ENCODE results near the gene JPH4.

DNA sequence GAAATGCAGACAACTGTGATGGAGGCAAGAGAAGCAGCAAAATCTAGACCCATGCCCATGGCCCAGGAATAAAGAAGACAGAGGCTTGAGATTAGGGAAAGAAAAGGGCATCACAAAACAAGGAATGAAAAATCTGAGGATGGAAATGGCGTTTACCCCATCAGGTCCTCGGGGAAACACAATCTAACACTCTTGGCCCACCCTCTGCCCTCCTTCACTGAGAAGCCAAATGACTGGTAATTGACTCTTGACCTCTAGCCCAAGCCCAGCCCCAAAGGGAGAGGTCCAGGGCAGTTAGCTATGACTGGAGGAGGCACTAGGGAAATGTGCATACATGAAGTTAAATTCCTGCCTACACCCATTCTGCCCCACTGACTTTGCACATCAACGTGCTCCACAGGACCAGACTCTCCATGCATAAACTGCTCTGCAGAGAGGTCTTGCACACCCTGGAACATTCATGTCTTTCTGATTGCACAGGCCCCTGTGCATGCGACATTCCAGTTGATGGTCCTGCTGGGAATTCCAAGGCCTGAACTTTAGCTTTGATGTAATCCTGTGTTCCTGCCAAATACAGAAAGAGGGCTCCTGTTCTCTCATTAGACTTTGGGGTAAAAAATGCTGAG lies 32.7 kb downstream of the JPH4 start:
- no peak for TF ChIP-seq EZH2 (IDR thresholded peaks at IDR 0.05; ENCODE audit: borderline replicate concordance, low read depth, low read length, severe bottlenecking)
- TF ChIP-seq, protein P1, sequence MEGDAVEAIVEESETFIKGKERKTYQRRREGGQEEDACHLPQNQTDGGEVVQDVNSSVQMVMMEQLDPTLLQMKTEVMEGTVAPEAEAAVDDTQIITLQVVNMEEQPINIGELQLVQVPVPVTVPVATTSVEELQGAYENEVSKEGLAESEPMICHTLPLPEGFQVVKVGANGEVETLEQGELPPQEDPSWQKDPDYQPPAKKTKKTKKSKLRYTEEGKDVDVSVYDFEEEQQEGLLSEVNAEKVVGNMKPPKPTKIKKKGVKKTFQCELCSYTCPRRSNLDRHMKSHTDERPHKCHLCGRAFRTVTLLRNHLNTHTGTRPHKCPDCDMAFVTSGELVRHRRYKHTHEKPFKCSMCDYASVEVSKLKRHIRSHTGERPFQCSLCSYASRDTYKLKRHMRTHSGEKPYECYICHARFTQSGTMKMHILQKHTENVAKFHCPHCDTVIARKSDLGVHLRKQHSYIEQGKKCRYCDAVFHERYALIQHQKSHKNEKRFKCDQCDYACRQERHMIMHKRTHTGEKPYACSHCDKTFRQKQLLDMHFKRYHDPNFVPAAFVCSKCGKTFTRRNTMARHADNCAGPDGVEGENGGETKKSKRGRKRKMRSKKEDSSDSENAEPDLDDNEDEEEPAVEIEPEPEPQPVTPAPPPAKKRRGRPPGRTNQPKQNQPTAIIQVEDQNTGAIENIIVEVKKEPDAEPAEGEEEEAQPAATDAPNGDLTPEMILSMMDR (IDR thresholded peaks at IDR 0.05; ENCODE audit: borderline replicate concordance, extremely low read depth, low read length, poor library complexity, severe bottlenecking), result no peak
